GM12864 (cell line): ENCODE measurements around the gene DISP1.

Source experiments
- DNase-seq: peaks from one replicate; pipeline ENCODE4 v3.0.0-alpha.2; 2011; ENCODE audit warnings: low read depth
- H3K4me3 ChIP-seq: 2 replicates; pipeline ENCODE4 v1.5.1; 2011; ENCODE audit warnings: mild to moderate bottlenecking, low read depth, low read length, control low read depth
- CTCF ChIP-seq: IDR thresholded peaks from 2 replicates; pipeline ENCODE4 v1.5.1; 2011; ENCODE audit warnings: low read depth, mild to moderate bottlenecking, moderate library complexity, low read length, control low read depth, inconsistent platforms; ENCODE audit errors: missing control alignments

Gene DISP1

GRCh38 chr1:222814536-222815439 is at the start of gene DISP1:
DISP1 (plus strand) TSS chr1:222815039; CDS start chr1:222942824, 127,785 bp downstream.
- DNase-seq: peak; percentile 41
- TF ChIP-seq CTCF: no peak
- H3K4me3 ChIP-seq: peak within 1 kb of the TSS; percentile 84

GRCh38 chr1:222767152-222767571 is 47.7 kb upstream of the DISP1 start:
- H3K4me3 ChIP-seq: no peak overlapping the region
- DNase-seq: no peak
- TF ChIP-seq CTCF: no peak

GRCh38 chr1:222768592-222768991 is 46.2 kb upstream of the DISP1 start:
- no peak for TF ChIP-seq CTCF
- no peak for DNase-seq
- H3K4me3 ChIP-seq: no peak overlapping the region

- peak; percentile 40 for TF ChIP-seq CTCF
Measured at GRCh38 chr1:222769181-222769580, 45.7 kb upstream of the DISP1 start.

GRCh38 chr1:222769971-222770620 is 44.7 kb upstream of the DISP1 start:
- H3K4me3 ChIP-seq: no peak overlapping the region
- TF ChIP-seq CTCF: no peak
- no peak for DNase-seq

More at GRCh38 chr1:222769181-222769580, 45.7 kb upstream of the DISP1 start:
- no peak for DNase-seq
- no peak overlapping the region for H3K4me3 ChIP-seq

GRCh38 chr1:222772996-222773379 is 41.9 kb upstream of the DISP1 start:
- H3K4me3 ChIP-seq: peak overlapping the region; percentile 29; the same call in 1 of the 2 replicates
- no peak for TF ChIP-seq CTCF
- DNase-seq: peak; percentile 73

- no peak overlapping the region for H3K4me3 ChIP-seq
- no peak for TF ChIP-seq CTCF
- no peak for DNase-seq
Measured at GRCh38 chr1:222777463-222777862, 37.4 kb upstream of the DISP1 start.
